Sigmoid colon (tissue), 7 donors: ENCODE results near the gene SRM. TPM values are rescaled to one million over a fixed set of nuclear protein-coding genes. Genes with fewer than 3 reads are reported as not detected.

Experiments used
- DNase-seq: peaks from one replicate; pipeline ENCODE4 v3.0.0-alpha.2; 2019
- H3K27ac ChIP-seq, 4 donors: fragments of 200-600 bp; sonication (generic); one replicate each; pipeline ENCODE4 v1.5.1; 2016 to 2019; ENCODE audit warnings: mild to moderate bottlenecking in 1 of 4
- H3K27me3 ChIP-seq, 3 donors: fragments of 200-600 bp; sonication (generic); one replicate each; pipeline ENCODE4 v1.5.1; 2019; ENCODE audit warnings: mild to moderate bottlenecking in 1 of 3
- H3K36me3 ChIP-seq, 4 donors: fragments of 200-600 bp; sonication (generic); one replicate each; pipeline ENCODE4 v1.5.1; 2016 to 2019
- H3K4me1 ChIP-seq, 4 donors: fragments of 200-600 bp; sonication (generic); one replicate each; pipeline ENCODE4 v1.5.1; 2017 to 2019
- H3K4me3 ChIP-seq, 4 donors: fragments of 200-600 bp; sonication (generic); one replicate each; pipeline ENCODE4 v1.5.1; 2017 to 2019; ENCODE audit warnings: mild to moderate bottlenecking in 2 of 4, moderate library complexity in 1 of 4
- H3K9me3 ChIP-seq, 4 donors: fragments of 200-600 bp in 3 of 4; sonication (generic) in 3 of 4; one replicate each; pipeline versions ENCODE4 v1.5.1 to v1.6.1; 2013 to 2019
- EP300 ChIP-seq, 4 donors: sonication (generic); formaldehyde crosslinking; IDR thresholded peaks; one replicate each; pipeline ENCODE4 v1.6.1; 2017; ENCODE audit warnings: antibody characterized with exemption in 4 of 4
- POLR2A ChIP-seq, 2 donors: fragments of 450-650 bp; IDR thresholded peaks; one replicate each; pipeline ENCODE4 v1.6.1; 2016; ENCODE audit warnings: antibody characterized with exemption in 2 of 2, mild to moderate bottlenecking in 2 of 2, moderate library complexity in 2 of 2
- POLR2AphosphoS5 ChIP-seq, 4 donors: sonication (generic); formaldehyde crosslinking; IDR thresholded peaks; one replicate each; pipeline ENCODE4 v1.6.1; 2017; ENCODE audit warnings: antibody characterized with exemption in 4 of 4
- WGBS, 2 donors: extraction: QIAGEN DNeasy Blood & Tissue Kit; methylation state at CpG; one replicate each; pipeline ENCODE4 v1.1.7; 2013; 5-methylcytosine and 5-hydroxymethylcytosine counted together
- intact Hi-C: fragments of 100-400 bp; cut with DNase I; formaldehyde crosslinking; loops from one replicate; pipeline ENCODE4 v1.15.1; 2023
- polyA plus RNA-seq, 3 donors: library from polyadenylated mRNA; stranded (reverse); fragments of 200-250 nt; gene quantifications; one replicate each; pipeline ENCODE4 v1.2.3, GENCODE V29; 2013
- total RNA-seq, 4 donors: library from RNA; depleted of rRNA; stranded (reverse); fragments of >200 nt; gene quantifications; one replicate each; pipeline ENCODE4 v1.1.0, GENCODE V29; 2016
- TF ChIP-seq, protein P1 (sequence below), 4 experiments: fragments of 450-650 bp in 3 of 4; fragments of 200-600 bp in 1 of 4; IDR thresholded peaks; one replicate each; pipeline ENCODE4 v1.5.1; 2016 to 2019; ENCODE audit warnings: antibody characterized with exemption in 4 of 4, mild to moderate bottlenecking in 3 of 4, moderate library complexity in 2 of 4
- donor health status: healthy with polysubstance abuse.
- donor health status: Bipolar disorder and iron deficiency.
- donor health status: healthy.

SRM gene
- total and polyA plus RNA-seq, 7 donors, result 17.8 to 77.1 (median 28.5) TPM

DNA sequence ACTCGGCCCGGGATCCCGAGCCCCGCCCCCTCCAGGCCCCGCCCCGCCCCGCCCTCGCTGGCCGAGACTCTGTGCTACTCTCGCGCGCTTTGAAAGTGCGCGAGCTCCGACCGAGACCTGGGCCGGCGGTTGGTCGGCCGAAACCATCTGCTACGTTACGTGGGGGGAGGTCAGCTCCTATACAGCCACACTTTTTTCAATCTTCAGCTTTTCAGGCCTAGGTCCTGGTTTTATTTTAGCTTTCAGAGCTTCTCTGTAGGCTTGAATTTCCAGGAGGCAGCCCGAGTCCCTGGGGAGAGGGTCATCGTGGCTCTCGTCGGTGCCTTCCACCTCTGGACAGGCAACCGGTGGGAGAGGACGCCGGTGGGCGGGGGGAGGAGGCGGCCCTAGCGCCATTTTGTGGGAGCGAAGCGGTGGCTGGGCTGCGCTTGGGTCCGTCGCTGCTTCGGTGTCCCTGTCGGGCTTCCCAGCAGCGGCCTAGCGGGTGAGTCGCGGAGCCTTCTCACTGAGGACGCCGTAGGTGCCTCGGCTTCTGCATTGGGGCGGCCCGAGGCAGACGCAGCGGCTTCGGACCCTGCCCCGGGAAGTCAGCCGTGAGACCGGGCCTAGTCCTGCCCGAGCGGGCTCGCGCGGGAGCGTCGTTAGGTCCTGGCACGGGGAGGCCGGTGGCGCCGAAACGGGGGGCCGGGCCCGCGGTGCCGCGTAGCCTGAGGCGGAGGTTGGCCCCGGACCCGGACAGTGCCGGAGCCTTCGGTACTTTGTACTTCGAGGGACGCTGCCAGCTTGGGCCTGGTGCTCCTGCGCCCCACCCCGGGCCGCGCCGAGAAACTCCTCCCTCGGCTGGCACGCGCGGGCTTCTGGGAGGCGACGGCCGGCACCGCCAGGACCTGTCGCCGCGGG is 47.3 kb downstream of the SRM start, which contains the start of gene TARDBP:
Gene TARDBP (plus strand): TSS at position 395 of the 900 bp plus-strand sequence. CDS start 1,074 bp downstream, outside the sequence.
- intact Hi-C loops, result loop anchor here (2.0 kb wide), 1 partner anchor 32 kb away; no protein-coding TSS in a partner anchor
- H3K36me3 ChIP-seq, result peaks cover 7 to 40% (median 38%) of the 10 kb centered on the region in 4 donors
- no peaks in the 10 kb centered on the region for H3K9me3 ChIP-seq
- no peaks in the 10 kb centered on the region for H3K27me3 ChIP-seq
- H3K4me3 ChIP-seq, result peak within 1 kb of the TSS; percentile 83 to 100 (median 90)
- peak; percentile 93 for DNase-seq
- H3K27ac ChIP-seq, result peak within 1 kb of the TSS; percentile 95 to 99 (median 96)
- 0 to 1% methylated on average over 94 of the region's 94 CpGs for WGBS, 2 donors
- H3K4me1 ChIP-seq, result peaks cover 0 to 51% (median 34%) of the 10 kb centered on the region in 4 donors
- TF ChIP-seq, protein P1, sequence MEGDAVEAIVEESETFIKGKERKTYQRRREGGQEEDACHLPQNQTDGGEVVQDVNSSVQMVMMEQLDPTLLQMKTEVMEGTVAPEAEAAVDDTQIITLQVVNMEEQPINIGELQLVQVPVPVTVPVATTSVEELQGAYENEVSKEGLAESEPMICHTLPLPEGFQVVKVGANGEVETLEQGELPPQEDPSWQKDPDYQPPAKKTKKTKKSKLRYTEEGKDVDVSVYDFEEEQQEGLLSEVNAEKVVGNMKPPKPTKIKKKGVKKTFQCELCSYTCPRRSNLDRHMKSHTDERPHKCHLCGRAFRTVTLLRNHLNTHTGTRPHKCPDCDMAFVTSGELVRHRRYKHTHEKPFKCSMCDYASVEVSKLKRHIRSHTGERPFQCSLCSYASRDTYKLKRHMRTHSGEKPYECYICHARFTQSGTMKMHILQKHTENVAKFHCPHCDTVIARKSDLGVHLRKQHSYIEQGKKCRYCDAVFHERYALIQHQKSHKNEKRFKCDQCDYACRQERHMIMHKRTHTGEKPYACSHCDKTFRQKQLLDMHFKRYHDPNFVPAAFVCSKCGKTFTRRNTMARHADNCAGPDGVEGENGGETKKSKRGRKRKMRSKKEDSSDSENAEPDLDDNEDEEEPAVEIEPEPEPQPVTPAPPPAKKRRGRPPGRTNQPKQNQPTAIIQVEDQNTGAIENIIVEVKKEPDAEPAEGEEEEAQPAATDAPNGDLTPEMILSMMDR (IDR thresholded peaks at IDR 0.05), result no peak
- peak; percentile 98 to 99 (median 98) for TF ChIP-seq POLR2AphosphoS5 (IDR thresholded peaks at IDR 0.05)
- TF ChIP-seq POLR2A (IDR thresholded peaks at IDR 0.05), result peak; percentile 96 to 98
- TF ChIP-seq EP300 (IDR thresholded peaks at IDR 0.05), result no peak

Other genes starting within 250 kb of the SRM start
- gene TARDBP, start 47.4 kb downstream of the SRM start, total RNA-seq, result 100 to 1,000 TPM in 3 of 4 donors, 10 to 100 TPM in 1; 68.6 to 158 (median 125) TPM
- 100 to 1,000 TPM; 108 to 158 (median 123) TPM for gene TARDBP, start 47.4 kb downstream of the SRM start, polyA plus RNA-seq
- not detected for gene MASP2, start 12.8 kb downstream of the SRM start, total RNA-seq
- gene MASP2, start 12.8 kb downstream of the SRM start, polyA plus RNA-seq, result under 1 TPM in 1 of 3 donors, not detected in 2; 0.03 TPM
- gene EXOSC10, start 39.9 kb upstream of the SRM start, total RNA-seq, result 10 to 100 TPM; 33.5 to 53.7 (median 40.1) TPM
- gene EXOSC10, start 39.9 kb upstream of the SRM start, polyA plus RNA-seq, result 10 to 100 TPM; 18.6 to 39.0 (median 19.9) TPM
- 1 to 10 TPM; 1.4 to 6.4 (median 3.2) TPM for gene ANGPTL7, start 129.3 kb upstream of the SRM start, total RNA-seq
- gene ANGPTL7, start 129.3 kb upstream of the SRM start, polyA plus RNA-seq, result 1 to 10 TPM in 1 of 3 donors, under 1 TPM in 1, not detected in 1; 0.51 to 1.2 TPM
- 10 to 100 TPM; 22.8 to 38.1 (median 30.0) TPM for gene MTOR, start 202.5 kb upstream of the SRM start, total RNA-seq
- gene MTOR, start 202.5 kb upstream of the SRM start, polyA plus RNA-seq, result 10 to 100 TPM in 2 of 3 donors, 1 to 10 TPM in 1; 7.6 to 25.7 (median 10.2) TPM
- 10 to 100 TPM in 2 of 4 donors, 1 to 10 TPM in 2; 8.2 to 13.6 (median 11.2) TPM for gene UBIAD1, start 213.2 kb upstream of the SRM start, total RNA-seq
- gene UBIAD1, start 213.2 kb upstream of the SRM start, polyA plus RNA-seq, result 10 to 100 TPM in 1 of 3 donors, 1 to 10 TPM in 2; 3.6 to 11.9 (median 5.1) TPM